Liver (tissue), 3 donors: ENCODE measurements around the gene TSPAN18.

Experiments used
- ATF3 ChIP-seq: IDR thresholded peaks from 2 replicates; pipeline ENCODE4 v1.6.1; 2016; ENCODE audit warnings: antibody characterized with exemption
- GABPA ChIP-seq, 2 donors: IDR thresholded peaks in 1 of 2; conservative IDR thresholded peaks in 1 of 2; 2 replicates each; pipeline ENCODE4 v1.6.1; 2016; ENCODE audit warnings: antibody characterized with exemption in 2 of 2, mild to moderate bottlenecking in 1 of 2, moderate library complexity in 1 of 2
- HNF4G ChIP-seq: IDR thresholded peaks from 2 replicates; pipeline ENCODE4 v1.6.1; 2016; ENCODE audit warnings: antibody characterized with exemption
- JUND ChIP-seq, 2 donors: IDR thresholded peaks; 2 replicates each; pipeline ENCODE4 v1.6.1; 2016; ENCODE audit warnings: antibody characterized with exemption in 2 of 2
- MAX ChIP-seq: IDR thresholded peaks from 2 replicates; pipeline ENCODE4 v1.6.1; 2016; ENCODE audit warnings: antibody characterized with exemption
- RAD21 ChIP-seq, 2 donors: IDR thresholded peaks; 2 replicates each; pipeline ENCODE4 v1.6.1; 2016; ENCODE audit warnings: antibody characterized with exemption in 2 of 2, mild to moderate bottlenecking in 2 of 2
- REST ChIP-seq: IDR thresholded peaks from 2 replicates; pipeline ENCODE4 v1.6.1; 2016; ENCODE audit warnings: antibody characterized with exemption, mild to moderate bottlenecking
- RXRA ChIP-seq, 2 donors: IDR thresholded peaks; 2 replicates each; pipeline ENCODE4 v1.6.1; 2017 to 2018; ENCODE audit warnings: antibody characterized with exemption in 2 of 2, mild to moderate bottlenecking in 1 of 2
- SP1 ChIP-seq: IDR thresholded peaks from 2 replicates; pipeline ENCODE4 v1.6.1; 2018; ENCODE audit warnings: antibody characterized with exemption, mild to moderate bottlenecking
- TAF1 ChIP-seq: conservative IDR thresholded peaks from 2 replicates; pipeline ENCODE4 v1.6.1; 2016; ENCODE audit warnings: antibody characterized with exemption, mild to moderate bottlenecking
- YY1 ChIP-seq: IDR thresholded peaks from 2 replicates; pipeline ENCODE4 v1.6.1; 2016; ENCODE audit warnings: antibody characterized with exemption, mild to moderate bottlenecking
- ZBTB33 ChIP-seq: IDR thresholded peaks from 2 replicates; pipeline ENCODE4 v1.6.1; 2016; ENCODE audit warnings: antibody characterized with exemption
- TF ChIP-seq, protein P1 (sequence below): fragments of 150-350 bp; IDR thresholded peaks from 2 replicates; pipeline ENCODE4 v1.5.1; 2017; ENCODE audit warnings: improper control_type of control experiment, low read depth, low read length; ENCODE audit not compliant: missing input control
- donor health status: healthy.
- donor health status: healthy.

GRCh38 chr11:44763121-44763820 lies 36.5 kb downstream of the TSPAN18 start:
- TF ChIP-seq, protein P1, sequence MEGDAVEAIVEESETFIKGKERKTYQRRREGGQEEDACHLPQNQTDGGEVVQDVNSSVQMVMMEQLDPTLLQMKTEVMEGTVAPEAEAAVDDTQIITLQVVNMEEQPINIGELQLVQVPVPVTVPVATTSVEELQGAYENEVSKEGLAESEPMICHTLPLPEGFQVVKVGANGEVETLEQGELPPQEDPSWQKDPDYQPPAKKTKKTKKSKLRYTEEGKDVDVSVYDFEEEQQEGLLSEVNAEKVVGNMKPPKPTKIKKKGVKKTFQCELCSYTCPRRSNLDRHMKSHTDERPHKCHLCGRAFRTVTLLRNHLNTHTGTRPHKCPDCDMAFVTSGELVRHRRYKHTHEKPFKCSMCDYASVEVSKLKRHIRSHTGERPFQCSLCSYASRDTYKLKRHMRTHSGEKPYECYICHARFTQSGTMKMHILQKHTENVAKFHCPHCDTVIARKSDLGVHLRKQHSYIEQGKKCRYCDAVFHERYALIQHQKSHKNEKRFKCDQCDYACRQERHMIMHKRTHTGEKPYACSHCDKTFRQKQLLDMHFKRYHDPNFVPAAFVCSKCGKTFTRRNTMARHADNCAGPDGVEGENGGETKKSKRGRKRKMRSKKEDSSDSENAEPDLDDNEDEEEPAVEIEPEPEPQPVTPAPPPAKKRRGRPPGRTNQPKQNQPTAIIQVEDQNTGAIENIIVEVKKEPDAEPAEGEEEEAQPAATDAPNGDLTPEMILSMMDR, result no peak
- TF ChIP-seq JUND (IDR thresholded peaks at IDR 0.05) (no peak), RAD21 (IDR thresholded peaks at IDR 0.05) (no peak), MAX (no peak), REST (no peak), RXRA (IDR thresholded peaks at IDR 0.05) (no peak), TAF1 (no peak), ATF3 (no peak), SP1 (no peak), ZBTB33 (no peak), YY1 (no peak), HNF4G (no peak), GABPA (IDR thresholded peaks at IDR 0.05 in 1 of 2, conservative IDR thresholded peaks at IDR 0.05 in 1 of 2) (no peak)
